ENCODE measurements around the gene WNT10A.
A peak's percentile ranks its signal among the peaks of the same experiment; 100 is the strongest.
"Not testable (repeated sequence)": the region's sequence is repeated elsewhere in the genome, so short reads cannot be mapped to it uniquely, and the experiment has no call there.

Gene WNT10A

GRCh38 chr2:218880102-218880858 lies at the start of gene WNT10A:
Gene WNT10A (plus strand): TSS chr2:218880852. CDS start chr2:218880996, 144 bp downstream.
- peak; percentile 78 to 85 for DNase-seq (ENCODE audit: low spot score in 2 of 2)
- Mint-ChIP-seq H3K36me3 (ENCODE audit: insufficient read depth) (peaks cover 10% of the 10 kb centered on the region), H3K27ac (ENCODE audit: low read depth) (peak within 1 kb of the TSS; percentile 91), H3K9me3 (no peaks in the 10 kb centered on the region), H3K4me3 (peak within 1 kb of the TSS; percentile 77), H3K27me3 (peaks cover 13% of the 10 kb centered on the region), H3K4me1 (peaks cover 46% of the 10 kb centered on the region)
- ATAC-seq (replicated peaks; ENCODE audit: extremely low read depth, poor library complexity, severe bottlenecking) = peak; percentile 82

- H3K27ac Mint-ChIP-seq (ENCODE audit: low read depth) = no peak within 1 kb of the TSS
- ATAC-seq (replicated peaks; ENCODE audit: extremely low read depth, poor library complexity, severe bottlenecking) = no peak
- DNase-seq (ENCODE audit: low spot score in 2 of 2) = no peak
- no peak within 1 kb of the TSS for H3K4me3 Mint-ChIP-seq
- H3K4me1 Mint-ChIP-seq = no peaks in the 10 kb centered on the region
- H3K27me3 Mint-ChIP-seq = peaks cover 63% of the 10 kb centered on the region
- no peaks in the 10 kb centered on the region for H3K36me3 Mint-ChIP-seq (ENCODE audit: insufficient read depth)
- no peaks in the 10 kb centered on the region for H3K9me3 Mint-ChIP-seq
Observed at GRCh38 chr2:218831378-218831990, 49.2 kb upstream of the WNT10A start, which contains the start of gene PRKAG3. Gene PRKAG3 (minus strand): TSS chr2:218831803.

- DNase-seq (ENCODE audit: low spot score in 2 of 2) (no peak), ATAC-seq (replicated peaks; ENCODE audit: extremely low read depth, poor library complexity, severe bottlenecking) (no peak)
- peaks cover 63% of the 10 kb centered on the region for H3K27me3 Mint-ChIP-seq
- H3K27ac Mint-ChIP-seq (ENCODE audit: low read depth) = no peak overlapping the region
- H3K4me1 Mint-ChIP-seq = no peaks in the 10 kb centered on the region
- no peaks in the 10 kb centered on the region for H3K36me3 Mint-ChIP-seq (ENCODE audit: insufficient read depth)
- H3K4me3 Mint-ChIP-seq = no peak overlapping the region
- H3K9me3 Mint-ChIP-seq = no peaks in the 10 kb centered on the region
Observed at GRCh38 chr2:218832081-218832480, 48.6 kb upstream of the WNT10A start.

- no peak for ATAC-seq (replicated peaks; ENCODE audit: extremely low read depth, poor library complexity, severe bottlenecking)
- no peak for DNase-seq (ENCODE audit: low spot score in 2 of 2)
- H3K4me1 Mint-ChIP-seq = no peaks in the 10 kb centered on the region
- peaks cover 63% of the 10 kb centered on the region for H3K27me3 Mint-ChIP-seq
- no peak overlapping the region for H3K27ac Mint-ChIP-seq (ENCODE audit: low read depth)
- H3K4me3 Mint-ChIP-seq = no peak overlapping the region
- H3K36me3 Mint-ChIP-seq (ENCODE audit: insufficient read depth) = no peaks in the 10 kb centered on the region
- H3K9me3 Mint-ChIP-seq = peaks cover 4% of the 10 kb centered on the region
Observed at GRCh38 chr2:218832520-218832919, 48.1 kb upstream of the WNT10A start.

- peaks cover 10% of the 10 kb centered on the region for H3K9me3 Mint-ChIP-seq
- no peak overlapping the region for H3K4me3 Mint-ChIP-seq
- no peak overlapping the region for H3K27ac Mint-ChIP-seq (ENCODE audit: low read depth)
- no peak for DNase-seq (ENCODE audit: low spot score in 2 of 2)
- no peak for ATAC-seq (replicated peaks; ENCODE audit: extremely low read depth, poor library complexity, severe bottlenecking)
- H3K4me1 Mint-ChIP-seq = no peaks in the 10 kb centered on the region
- H3K27me3 Mint-ChIP-seq = peaks cover 63% of the 10 kb centered on the region
- H3K36me3 Mint-ChIP-seq (ENCODE audit: insufficient read depth) = no peaks in the 10 kb centered on the region
Observed at GRCh38 chr2:218833023-218833609, 47.5 kb upstream of the WNT10A start.

GRCh38 chr2:218834685-218835084 lies 46.0 kb upstream of the WNT10A start:
- Mint-ChIP-seq H3K4me1 (no peaks in the 10 kb centered on the region), H3K27me3 (peaks cover 72% of the 10 kb centered on the region), H3K27ac (ENCODE audit: low read depth) (no peak overlapping the region), H3K4me3 (no peak overlapping the region), H3K9me3 (peaks cover 11% of the 10 kb centered on the region), H3K36me3 (ENCODE audit: insufficient read depth) (no peaks in the 10 kb centered on the region)
- ATAC-seq (replicated peaks; ENCODE audit: extremely low read depth, poor library complexity, severe bottlenecking) (no peak), DNase-seq (ENCODE audit: low spot score in 2 of 2) (no peak)

- no peaks in the 10 kb centered on the region for H3K4me1 Mint-ChIP-seq
- H3K4me3 Mint-ChIP-seq = no peak overlapping the region
- no peak overlapping the region for H3K27ac Mint-ChIP-seq (ENCODE audit: low read depth)
- H3K36me3 Mint-ChIP-seq (ENCODE audit: insufficient read depth) = no peaks in the 10 kb centered on the region
- DNase-seq (ENCODE audit: low spot score in 2 of 2) (no peak), ATAC-seq (replicated peaks; ENCODE audit: extremely low read depth, poor library complexity, severe bottlenecking) (no peak)
- peaks cover 11% of the 10 kb centered on the region for H3K9me3 Mint-ChIP-seq
- H3K27me3 Mint-ChIP-seq = peaks cover 70% of the 10 kb centered on the region
Observed at GRCh38 chr2:218837495-218837894, 43.2 kb upstream of the WNT10A start.

GRCh38 chr2:218839430-218839829 lies 41.2 kb upstream of the WNT10A start:
- no peak overlapping the region for H3K4me3 Mint-ChIP-seq
- no peak overlapping the region for H3K27ac Mint-ChIP-seq (ENCODE audit: low read depth)
- H3K27me3 Mint-ChIP-seq = peaks cover 68% of the 10 kb centered on the region
- H3K4me1 Mint-ChIP-seq = no peaks in the 10 kb centered on the region
- H3K9me3 Mint-ChIP-seq = peaks cover 11% of the 10 kb centered on the region
- DNase-seq (ENCODE audit: low spot score in 2 of 2) (no peak), ATAC-seq (replicated peaks; ENCODE audit: extremely low read depth, poor library complexity, severe bottlenecking) (no peak)
- H3K36me3 Mint-ChIP-seq (ENCODE audit: insufficient read depth) = peaks cover 2% of the 10 kb centered on the region

GRCh38 chr2:218839888-218840287 lies 40.8 kb upstream of the WNT10A start:
- Mint-ChIP-seq H3K27ac (ENCODE audit: low read depth) (no peak overlapping the region), H3K9me3 (peaks cover 11% of the 10 kb centered on the region), H3K4me1 (no peaks in the 10 kb centered on the region), H3K36me3 (ENCODE audit: insufficient read depth) (peaks cover 2% of the 10 kb centered on the region), H3K27me3 (peaks cover 68% of the 10 kb centered on the region), H3K4me3 (no peak overlapping the region)
- ATAC-seq (replicated peaks; ENCODE audit: extremely low read depth, poor library complexity, severe bottlenecking) = no peak
- no peak for DNase-seq (ENCODE audit: low spot score in 2 of 2)

GRCh38 chr2:218844334-218844733 lies 36.3 kb upstream of the WNT10A start:
- not testable (repeated sequence) for H3K4me1 Mint-ChIP-seq; H3K27ac Mint-ChIP-seq (ENCODE audit: low read depth); H3K4me3 Mint-ChIP-seq; ATAC-seq (replicated peaks; ENCODE audit: extremely low read depth, poor library complexity, severe bottlenecking); H3K9me3 Mint-ChIP-seq; H3K36me3 Mint-ChIP-seq (ENCODE audit: insufficient read depth); DNase-seq (ENCODE audit: low spot score in 2 of 2)
- peaks cover 36% of the 10 kb centered on the region for H3K27me3 Mint-ChIP-seq

- not testable (repeated sequence) for H3K27ac Mint-ChIP-seq (ENCODE audit: low read depth); H3K4me3 Mint-ChIP-seq; H3K4me1 Mint-ChIP-seq; DNase-seq (ENCODE audit: low spot score in 2 of 2); H3K36me3 Mint-ChIP-seq (ENCODE audit: insufficient read depth); ATAC-seq (replicated peaks; ENCODE audit: extremely low read depth, poor library complexity, severe bottlenecking); H3K9me3 Mint-ChIP-seq
- H3K27me3 Mint-ChIP-seq = peaks cover 34% of the 10 kb centered on the region
Observed at GRCh38 chr2:218846963-218847362, 33.7 kb upstream of the WNT10A start.

GRCh38 chr2:218849721-218850120 lies 30.9 kb upstream of the WNT10A start:
- Mint-ChIP-seq H3K36me3 (ENCODE audit: insufficient read depth) (no peaks in the 10 kb centered on the region), H3K4me3 (no peak overlapping the region), H3K4me1 (peaks cover 7% of the 10 kb centered on the region), H3K9me3 (no peaks in the 10 kb centered on the region), H3K27me3 (peaks cover 37% of the 10 kb centered on the region), H3K27ac (ENCODE audit: low read depth) (no peak overlapping the region)
- no peak for DNase-seq (ENCODE audit: low spot score in 2 of 2)
- no peak for ATAC-seq (replicated peaks; ENCODE audit: extremely low read depth, poor library complexity, severe bottlenecking)

- H3K36me3 Mint-ChIP-seq (ENCODE audit: insufficient read depth) = peaks cover 1% of the 10 kb centered on the region
- peaks cover 48% of the 10 kb centered on the region for H3K27me3 Mint-ChIP-seq
Observed at GRCh38 chr2:218850796-218851195, 29.9 kb upstream of the WNT10A start.

More at GRCh38 chr2:218850796-218851195, 29.9 kb upstream of the WNT10A start:
- H3K4me1 Mint-ChIP-seq = peaks cover 7% of the 10 kb centered on the region
- DNase-seq (ENCODE audit: low spot score in 2 of 2) (no peak), ATAC-seq (replicated peaks; ENCODE audit: extremely low read depth, poor library complexity, severe bottlenecking) (no peak)
- no peak overlapping the region for H3K27ac Mint-ChIP-seq (ENCODE audit: low read depth)
- H3K4me3 Mint-ChIP-seq = no peak overlapping the region
- H3K9me3 Mint-ChIP-seq = no peaks in the 10 kb centered on the region
